OCI-LY1 (cell line): ENCODE results near the gene GPALPP1.
"Not testable (repeated sequence)": the region's sequence is repeated elsewhere in the genome, so short reads cannot be mapped to it uniquely, and the experiment has no call there.

ENCODE experiments used
- H2AFZ ChIP-seq: fragments of 200-600 bp; sonication (generic), shearing (Covaris generic); 2 replicates; pipeline ENCODE4 v1.6.0; 2014; ENCODE audit warnings: antibody characterized with exemption, mild to moderate bottlenecking, low read length
- H3F3A ChIP-seq: fragments of 200-600 bp; sonication (generic), shearing (Covaris generic); 2 replicates; pipeline ENCODE4 v1.6.0; 2014; ENCODE audit warnings: mild to moderate bottlenecking, antibody characterized with exemption, low read length, moderate library complexity; ENCODE audit not compliant: insufficient read depth
- H3K27ac ChIP-seq: fragments of 200-600 bp; sonication (generic); 2 replicates; pipeline ENCODE4 v1.5.1; 2014; ENCODE audit warnings: low read length, mixed run types, mild to moderate bottlenecking, low read depth; ENCODE audit not compliant: poor library complexity, severe bottlenecking
- H3K27me3 ChIP-seq: fragments of 200-600 bp; sonication (generic); 2 replicates; pipeline ENCODE4 v1.6.0; 2014; ENCODE audit warnings: antibody characterized with exemption, mild to moderate bottlenecking, low read length, moderate library complexity; ENCODE audit not compliant: insufficient read depth
- H3K36me3 ChIP-seq: fragments of 200-600 bp; sonication (generic); 2 replicates; pipeline ENCODE4 v1.6.1; 2014; ENCODE audit warnings: mild to moderate bottlenecking, antibody characterized with exemption, low read length, moderate library complexity, mixed read lengths; ENCODE audit not compliant: insufficient read depth
- H3K4me1 ChIP-seq: fragments of 200-600 bp; sonication (generic); 2 replicates; pipeline ENCODE4 v1.5.1; 2014; ENCODE audit warnings: mild to moderate bottlenecking, low read length, moderate library complexity; ENCODE audit not compliant: insufficient read depth, severe bottlenecking
- H3K4me2 ChIP-seq: fragments of 200-600 bp; sonication (generic), shearing (Covaris generic); 2 replicates; pipeline ENCODE4 v1.6.1; 2014; ENCODE audit warnings: low read length
- H3K4me3 ChIP-seq: fragments of 200-600 bp; sonication (generic); 2 replicates; pipeline ENCODE4 v1.5.1; 2014; ENCODE audit warnings: low read length, low read depth, mild to moderate bottlenecking, mixed read lengths; ENCODE audit not compliant: poor library complexity, severe bottlenecking
- H3K79me2 ChIP-seq: fragments of 200-600 bp; shearing (Covaris generic); 2 replicates; pipeline ENCODE4 v1.6.1; 2016; ENCODE audit warnings: mixed run types, low read length, mixed read lengths; ENCODE audit not compliant: insufficient read depth
- H3K9ac ChIP-seq: fragments of 200-600 bp; sonication (generic), shearing (Covaris generic); 2 replicates; pipeline ENCODE4 v1.6.1; 2014; ENCODE audit warnings: mild to moderate bottlenecking, low read length, mixed read lengths
- H3K9me2 ChIP-seq: fragments of 200-600 bp; sonication (generic), shearing (Covaris generic); 2 replicates; pipeline ENCODE4 v1.6.1; 2014; ENCODE audit warnings: low read depth, mild to moderate bottlenecking, low read length, mixed read lengths
- H3K9me3 ChIP-seq: fragments of 200-600 bp; shearing (Covaris generic); 2 replicates; pipeline ENCODE4 v1.6.1; 2014; ENCODE audit warnings: low read length, mixed read lengths
- H4K20me1 ChIP-seq: fragments of 200-600 bp; sonication (generic), shearing (Covaris generic); 2 replicates; pipeline ENCODE4 v1.6.0; 2016; ENCODE audit warnings: mild to moderate bottlenecking, low read length; ENCODE audit not compliant: insufficient read depth
- EZH2 ChIP-seq: fragments of 200-600 bp; sonication (generic), shearing (Covaris generic); IDR thresholded peaks from 2 replicates; pipeline ENCODE4 v1.8.0; 2017; ENCODE audit warnings: borderline replicate concordance, mixed run types, mild to moderate bottlenecking, antibody characterized with exemption, low read length, moderate library complexity, mixed read lengths
- TF ChIP-seq, protein P1 (sequence below): fragments of 200-600 bp; sonication (generic), shearing (Covaris generic); IDR thresholded peaks from 2 replicates; pipeline ENCODE4 v1.5.1; 2017; ENCODE audit warnings: mild to moderate bottlenecking, antibody characterized with exemption, low read length, moderate library complexity, mixed read lengths

Gene GPALPP1

DNA sequence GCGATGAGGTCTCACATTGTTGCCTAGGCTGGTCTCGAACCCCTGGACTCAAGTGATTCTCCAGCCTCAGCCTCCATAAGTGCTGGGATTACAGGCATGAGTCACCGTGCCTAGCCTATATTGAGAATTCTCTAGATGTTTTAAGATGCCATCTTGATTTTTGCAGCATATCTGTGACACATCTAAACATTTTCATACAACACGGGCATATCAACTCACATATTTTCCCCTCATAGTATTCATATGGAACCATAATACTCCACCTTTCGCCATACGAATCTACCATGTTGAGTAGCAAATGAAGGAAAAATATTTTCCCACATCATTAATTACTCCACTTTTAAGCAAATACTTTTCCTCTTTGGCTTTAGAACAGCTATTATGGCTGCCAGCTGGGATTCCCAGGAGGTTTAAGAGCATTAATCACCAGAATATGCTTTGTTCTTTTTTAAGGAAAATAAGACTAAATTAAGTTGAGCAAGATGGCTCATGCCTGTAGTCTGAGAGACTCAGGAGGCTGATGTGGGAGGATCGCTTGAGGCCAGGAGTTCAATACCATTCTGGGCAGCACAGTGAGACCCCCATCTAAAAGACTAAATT, 74.0 kb downstream of the GPALPP1 start:
- H3K79me2 ChIP-seq: no peaks in the 10 kb centered on the region
- H2AFZ ChIP-seq: no peak overlapping the region
- no peaks in the 10 kb centered on the region for H3K27me3 ChIP-seq
- no peak overlapping the region for H3K27ac ChIP-seq
- no peak overlapping the region for H3K4me3 ChIP-seq
- H3F3A ChIP-seq: no peaks in the 10 kb centered on the region
- H3K9me3 ChIP-seq: no peaks in the 10 kb centered on the region
- TF ChIP-seq EZH2: no peak
- TF ChIP-seq, protein P1, sequence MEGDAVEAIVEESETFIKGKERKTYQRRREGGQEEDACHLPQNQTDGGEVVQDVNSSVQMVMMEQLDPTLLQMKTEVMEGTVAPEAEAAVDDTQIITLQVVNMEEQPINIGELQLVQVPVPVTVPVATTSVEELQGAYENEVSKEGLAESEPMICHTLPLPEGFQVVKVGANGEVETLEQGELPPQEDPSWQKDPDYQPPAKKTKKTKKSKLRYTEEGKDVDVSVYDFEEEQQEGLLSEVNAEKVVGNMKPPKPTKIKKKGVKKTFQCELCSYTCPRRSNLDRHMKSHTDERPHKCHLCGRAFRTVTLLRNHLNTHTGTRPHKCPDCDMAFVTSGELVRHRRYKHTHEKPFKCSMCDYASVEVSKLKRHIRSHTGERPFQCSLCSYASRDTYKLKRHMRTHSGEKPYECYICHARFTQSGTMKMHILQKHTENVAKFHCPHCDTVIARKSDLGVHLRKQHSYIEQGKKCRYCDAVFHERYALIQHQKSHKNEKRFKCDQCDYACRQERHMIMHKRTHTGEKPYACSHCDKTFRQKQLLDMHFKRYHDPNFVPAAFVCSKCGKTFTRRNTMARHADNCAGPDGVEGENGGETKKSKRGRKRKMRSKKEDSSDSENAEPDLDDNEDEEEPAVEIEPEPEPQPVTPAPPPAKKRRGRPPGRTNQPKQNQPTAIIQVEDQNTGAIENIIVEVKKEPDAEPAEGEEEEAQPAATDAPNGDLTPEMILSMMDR: no peak
- H3K9me2 ChIP-seq: no peaks in the 10 kb centered on the region
- H4K20me1 ChIP-seq: no peaks in the 10 kb centered on the region
- H3K4me1 ChIP-seq: no peaks in the 10 kb centered on the region
- no peak overlapping the region for H3K4me2 ChIP-seq
- H3K9ac ChIP-seq: no peak overlapping the region
- H3K36me3 ChIP-seq: no peaks in the 10 kb centered on the region; the same call in 1 of the 2 replicates

DNA sequence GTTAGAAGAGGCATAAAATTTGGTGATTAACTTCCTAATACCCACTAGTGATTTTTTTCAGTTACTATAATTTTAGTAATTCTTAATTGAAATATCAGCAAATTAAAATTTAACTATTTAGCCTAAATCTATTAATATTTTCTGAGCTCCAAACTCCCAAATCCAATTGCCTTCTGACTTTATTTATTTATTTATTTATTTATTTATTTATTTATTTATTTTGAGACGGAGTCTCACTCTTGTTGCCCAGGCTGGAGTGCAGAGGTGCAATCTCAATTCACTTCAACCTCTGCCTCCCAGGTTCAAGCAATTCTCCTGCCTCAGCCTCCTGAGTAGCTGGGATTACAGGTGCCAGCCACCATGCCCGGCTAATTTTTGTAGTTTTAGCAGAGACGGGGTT, 74.6 kb downstream of the GPALPP1 start:
- H3K9me3 ChIP-seq, H3K27ac ChIP-seq, H4K20me1 ChIP-seq, H3F3A ChIP-seq, H3K9ac ChIP-seq, H2AFZ ChIP-seq, H3K4me3 ChIP-seq, H3K9me2 ChIP-seq, H3K4me1 ChIP-seq, H3K36me3 ChIP-seq, H3K4me2 ChIP-seq, H3K79me2 ChIP-seq, H3K27me3 ChIP-seq: not testable (repeated sequence)

DNA sequence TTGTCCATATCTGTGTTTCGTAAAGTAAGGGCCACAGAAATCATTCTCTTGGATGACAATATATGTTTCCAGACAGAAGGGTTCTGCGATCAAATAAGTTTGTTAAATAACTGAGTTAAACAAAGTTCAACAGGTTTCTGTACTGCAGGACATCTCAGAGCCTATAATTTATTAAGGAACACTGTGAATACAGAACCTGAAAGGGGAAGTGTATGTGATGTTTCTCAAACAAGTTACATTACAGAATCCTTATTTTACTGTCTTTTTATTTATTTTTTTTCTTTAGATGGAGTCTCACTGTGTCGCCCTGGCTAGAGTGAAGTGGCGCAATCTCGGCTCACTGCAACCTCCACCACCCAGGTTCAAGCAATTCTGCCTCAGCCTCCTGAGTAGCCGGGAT, 75.6 kb downstream of the GPALPP1 start:
- H2AFZ ChIP-seq: no peak overlapping the region
- H3K4me1 ChIP-seq: no peaks in the 10 kb centered on the region
- TF ChIP-seq, protein P1: no peak
- no peak for TF ChIP-seq EZH2
- H3K36me3 ChIP-seq: no peaks in the 10 kb centered on the region; the same call in 1 of the 2 replicates
- no peaks in the 10 kb centered on the region for H3K79me2 ChIP-seq
- no peaks in the 10 kb centered on the region for H3F3A ChIP-seq
- no peak overlapping the region for H3K27ac ChIP-seq
- H3K9me2 ChIP-seq: no peaks in the 10 kb centered on the region
- no peaks in the 10 kb centered on the region for H4K20me1 ChIP-seq
- no peaks in the 10 kb centered on the region for H3K9me3 ChIP-seq
- no peak overlapping the region for H3K9ac ChIP-seq
- no peak overlapping the region for H3K4me2 ChIP-seq
- H3K27me3 ChIP-seq: no peaks in the 10 kb centered on the region
- no peak overlapping the region for H3K4me3 ChIP-seq
